ENCODE results near the gene CLIC3.

GRCh38 chr9:136978865-136979544 is 17.4 kb downstream of the CLIC3 start:
- TF ChIP-seq EZH2phosphoT487 (IDR thresholded peaks at IDR 0.05; ENCODE audit: insufficient read depth, low read depth) (no peak), EZH2 (IDR thresholded peaks at IDR 0.05; ENCODE audit: insufficient read depth, poor library complexity, severe bottlenecking) (no peak)
